ENCODE results near the gene ZNF678. TPM values are rescaled to one million over a fixed set of nuclear protein-coding genes. Genes with fewer than 3 reads are reported as not detected.
"Not testable (repeated sequence)": the region's sequence is repeated elsewhere in the genome, so short reads cannot be mapped to it uniquely, and the experiment has no call there.

The ZNF678 gene
- polyA plus RNA-seq, 1 donor = 9.3 TPM

- not testable (repeated sequence) for DNase-seq
These were observed 42.9 kb downstream of the ZNF678 start for GRCh38 chr1:227606271-227606670.

DNA sequence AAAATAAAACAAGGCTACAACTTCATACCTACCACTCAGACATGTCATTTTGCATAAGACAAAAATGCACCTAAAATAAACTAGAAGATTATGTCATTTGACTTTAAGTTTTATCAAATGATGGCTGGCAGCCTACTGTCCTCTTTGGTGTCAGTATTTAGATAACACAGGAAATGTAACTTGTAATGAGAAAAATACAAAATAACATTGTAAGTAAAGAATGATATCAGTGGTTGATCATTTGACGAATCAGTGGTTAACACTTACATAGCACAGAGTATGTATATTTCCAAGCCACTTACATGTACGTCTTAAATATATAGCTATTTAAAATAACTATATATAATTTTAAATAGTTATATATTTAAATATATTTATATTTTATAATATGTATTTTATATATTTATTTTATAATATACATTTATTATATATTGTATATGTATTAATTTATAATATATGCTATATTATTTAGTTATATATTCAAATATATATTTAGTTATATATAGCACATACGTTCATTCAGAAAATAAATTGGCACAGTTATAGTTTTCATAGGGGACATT, 44.1 kb downstream of the ZNF678 start:
- no peak for DNase-seq

DNA sequence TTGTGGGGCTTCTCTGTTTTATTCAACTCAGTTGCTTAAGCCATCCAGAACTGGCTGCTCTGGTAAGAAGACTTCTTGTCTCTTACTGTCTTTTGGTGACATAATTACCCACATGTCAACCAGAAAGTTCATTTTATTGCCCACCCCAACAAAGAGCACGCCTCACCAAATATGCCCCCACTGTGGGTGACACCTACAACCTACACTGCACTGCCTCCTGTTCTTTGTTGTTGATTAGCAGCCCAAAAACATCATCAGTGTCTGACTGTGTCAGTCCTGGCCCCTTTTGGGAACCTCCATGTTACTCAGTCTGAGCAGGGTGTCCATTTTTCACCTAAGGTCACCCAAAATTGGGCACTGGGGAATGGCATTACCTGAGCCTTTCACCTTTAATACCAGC, 49.3 kb downstream of the ZNF678 start:
- no peak for DNase-seq

- no peak for DNase-seq
These were observed 50.2 kb downstream of the ZNF678 start for GRCh38 chr1:227613526-227613925.

DNA sequence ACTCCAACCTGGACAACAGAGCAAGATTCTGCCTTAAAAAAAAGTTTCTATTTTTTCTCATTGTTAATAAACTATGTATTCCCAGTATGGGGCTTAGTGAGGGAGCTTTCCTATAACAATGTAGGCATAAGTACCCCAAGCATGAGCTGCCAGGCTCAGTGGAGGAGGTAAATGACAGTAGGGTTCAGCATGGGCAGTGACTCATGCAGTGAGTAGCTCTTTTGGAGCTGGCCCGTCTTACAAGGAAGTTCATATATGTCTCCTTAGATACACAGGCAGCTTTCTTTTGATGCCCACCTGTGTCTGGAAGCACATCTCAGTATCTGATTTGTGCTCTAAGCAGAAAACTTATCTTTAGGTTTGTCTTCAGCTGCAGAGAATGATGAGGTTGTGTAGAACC, 57.9 kb downstream of the ZNF678 start:
- no peak for DNase-seq

GRCh38 chr1:227622739-227623475, 59.6 kb downstream of the ZNF678 start:
- DNase-seq = no peak

- no peak for DNase-seq
These were observed 69.0 kb downstream of the ZNF678 start for GRCh38 chr1:227632325-227632724.

DNA sequence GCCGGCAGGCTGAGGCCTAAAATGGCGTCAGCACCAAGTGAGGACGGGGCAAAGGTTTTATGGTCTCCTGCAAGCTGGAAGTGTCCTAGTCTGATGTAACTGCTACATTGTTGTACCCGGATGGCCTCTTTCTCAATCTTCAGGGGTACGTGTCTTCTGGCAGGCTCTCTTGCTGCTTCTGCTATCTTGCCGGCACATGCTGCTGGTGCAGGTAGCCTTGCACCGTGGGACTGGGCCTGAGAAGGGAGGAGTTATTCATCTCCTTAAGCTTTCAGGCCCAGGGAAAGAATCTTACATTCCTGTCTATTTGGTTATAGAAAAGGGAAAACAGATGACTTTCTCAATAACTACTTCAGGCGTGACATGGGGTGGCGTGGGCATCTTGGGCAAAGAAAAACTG, 72.2 kb downstream of the ZNF678 start:
- no peak for DNase-seq

DNA sequence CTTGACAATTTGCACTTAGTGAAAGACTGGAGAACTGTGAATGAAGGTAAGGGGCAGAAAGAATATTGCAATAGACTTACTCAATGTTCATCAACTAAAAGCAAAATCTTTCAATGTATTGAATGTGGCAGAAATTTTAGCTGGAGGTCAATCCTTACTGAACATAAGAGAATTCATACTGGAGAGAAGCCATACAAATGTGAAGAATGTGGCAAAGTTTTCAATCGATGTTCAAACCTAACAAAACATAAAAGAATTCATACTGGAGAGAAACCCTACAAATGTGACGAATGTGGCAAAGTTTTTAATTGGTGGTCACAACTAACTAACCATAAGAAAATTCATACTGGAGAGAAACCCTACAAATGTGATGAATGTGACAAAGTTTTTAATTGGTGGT, 91.1 kb downstream of the ZNF678 start:
- no peak for DNase-seq

GRCh38 chr1:227654858-227655752, 91.7 kb downstream of the ZNF678 start:
- no peak for DNase-seq

GRCh38 chr1:227661495-227661894, 98.1 kb downstream of the ZNF678 start:
- DNase-seq = no peak

- no peak for DNase-seq
These were observed 99.6 kb downstream of the ZNF678 start for GRCh38 chr1:227662933-227663332.

DNA sequence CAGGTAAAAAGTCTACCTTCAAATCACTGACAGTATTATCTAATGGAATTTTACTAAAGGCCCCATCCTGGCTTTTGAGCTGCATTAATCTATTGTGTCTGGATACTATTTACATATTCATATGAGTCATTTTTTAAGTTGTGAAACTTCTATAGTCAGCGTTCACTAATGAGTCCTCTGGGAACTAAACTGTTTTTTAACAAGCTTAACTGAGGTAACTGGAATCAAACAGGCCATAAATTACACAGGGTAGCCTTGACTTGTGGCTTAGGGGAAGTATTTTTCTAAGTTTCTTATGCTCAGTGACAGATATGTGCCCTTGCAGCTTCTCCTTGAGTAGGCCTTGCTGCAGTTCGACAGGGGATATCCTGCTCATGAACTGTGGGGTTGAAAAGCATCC, 102.9 kb downstream of the ZNF678 start:
- no peak for DNase-seq

DNA sequence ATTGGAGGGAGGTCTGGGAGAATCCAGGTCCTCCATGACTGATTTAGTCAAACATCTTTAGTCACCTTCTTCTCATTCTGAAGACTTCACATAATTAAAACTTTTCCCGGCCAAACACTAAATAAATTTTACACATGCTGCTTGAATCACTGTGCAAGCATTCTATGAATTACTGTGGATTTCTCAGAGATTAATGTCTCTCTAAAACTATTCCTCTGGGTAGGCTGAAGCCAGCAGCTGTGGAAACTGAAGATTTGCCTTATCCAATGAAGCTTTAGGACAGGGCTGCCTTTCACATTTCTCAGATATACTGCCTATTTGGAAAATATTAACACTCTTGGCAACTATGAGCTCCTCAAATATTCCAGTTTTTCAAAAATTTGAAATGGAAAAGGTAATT, 110.1 kb downstream of the ZNF678 start:
- no peak for DNase-seq

DNA sequence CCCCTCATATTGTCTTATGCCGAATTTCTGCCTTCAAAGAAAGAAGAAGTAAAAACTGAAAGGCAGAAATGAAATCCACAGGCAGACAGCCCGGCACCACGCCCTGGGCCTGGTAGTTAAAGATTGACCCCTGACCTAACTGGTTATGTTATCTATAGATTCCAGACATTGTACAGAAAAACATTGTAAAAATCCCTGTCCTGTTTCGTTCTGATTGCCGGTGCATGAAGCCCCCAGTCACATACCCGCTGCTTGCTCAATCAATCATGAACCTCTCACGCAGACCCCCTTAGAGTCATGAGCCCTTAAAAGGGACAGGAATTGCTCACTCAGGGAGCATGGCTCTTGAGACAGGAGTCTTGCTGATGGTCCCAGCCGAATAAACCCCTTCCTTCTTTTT, 122.5 kb downstream of the ZNF678 start:
- DNase-seq = no peak

DNA sequence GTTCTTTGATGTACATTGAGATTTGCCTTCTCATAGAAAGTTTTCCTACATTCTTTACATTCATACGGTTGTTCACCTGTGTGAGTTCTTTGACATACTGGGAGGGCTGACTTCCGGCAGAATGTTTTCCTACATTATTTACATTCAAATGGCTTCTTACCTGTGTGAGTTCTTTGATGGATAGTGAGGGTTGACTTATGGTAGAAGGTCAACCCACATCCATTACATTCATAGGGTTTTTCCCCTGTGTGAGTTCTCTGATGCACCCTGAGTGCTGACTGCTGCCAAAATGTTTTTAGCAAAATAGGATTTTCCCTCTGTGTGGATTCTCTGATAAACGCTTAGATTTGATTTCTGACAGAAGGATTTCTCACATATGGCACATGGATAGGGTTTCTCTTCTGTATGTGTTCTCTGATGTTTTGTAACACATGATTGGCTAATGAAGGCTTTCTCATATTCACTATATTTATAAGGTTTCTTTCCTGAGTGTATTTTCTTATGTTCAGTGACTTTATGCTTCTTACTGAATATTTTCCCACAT, 134.0 kb downstream of the ZNF678 start:
- no peak for DNase-seq

GRCh38 chr1:227701631-227702030, 138.3 kb downstream of the ZNF678 start:
- DNase-seq = not testable (repeated sequence)

DNA sequence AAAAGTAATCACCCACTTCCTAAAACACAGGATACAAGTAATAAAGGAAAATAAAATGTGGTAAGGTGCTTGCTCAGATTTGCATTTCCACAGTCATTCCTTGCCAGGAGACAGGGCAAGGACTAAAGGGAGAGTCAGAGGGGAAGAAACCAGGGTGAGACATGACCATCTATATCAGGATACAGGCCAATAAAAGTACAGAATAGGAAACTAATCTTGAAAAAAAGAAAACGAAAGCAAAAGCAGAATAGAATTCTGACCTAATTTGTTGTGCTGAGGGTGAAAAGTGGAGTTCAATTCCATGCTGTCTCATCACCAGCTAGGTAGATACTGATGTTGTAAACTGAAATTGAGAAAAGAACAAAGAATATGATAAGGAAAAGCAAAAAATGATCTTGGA, 144.5 kb downstream of the ZNF678 start:
- DNase-seq = no peak

- DNase-seq = no peak
These were observed 146.1 kb downstream of the ZNF678 start for GRCh38 chr1:227709451-227709850.

GRCh38 chr1:227710474-227710873, 147.1 kb downstream of the ZNF678 start:
- DNase-seq = not testable (repeated sequence)

- DNase-seq = no peak
These were observed 149.3 kb downstream of the ZNF678 start for GRCh38 chr1:227712648-227713047.

GRCh38 chr1:227718932-227719331, 155.6 kb downstream of the ZNF678 start:
- DNase-seq = no peak

GRCh38 chr1:227723474-227723873, 160.1 kb downstream of the ZNF678 start:
- DNase-seq = no peak

All from hindlimb muscle (tissue), 1 donor.